ENCODE data around the gene CELSR3.

CELSR3 gene

GRCh38 chr3:48686538-48687219 is 24.0 kb upstream of the CELSR3 start:
- DNase-seq, result peak; percentile 34

- DNase-seq, result peak; percentile 83
Observed at GRCh38 chr3:48685603-48686511, 23.2 kb upstream of the CELSR3 start, which contains the start of gene NCKIPSD. TSS of gene NCKIPSD (minus strand) at chr3:48685915. CDS start at chr3:48685807, 108 bp downstream.

- DNase-seq, result no peak
Observed at GRCh38 chr3:48685293-48685602, 22.6 kb upstream of the CELSR3 start.

GRCh38 chr3:48684480-48685143 is 21.9 kb upstream of the CELSR3 start:
- DNase-seq, result no peak

GRCh38 chr3:48684054-48684349 is 21.3 kb upstream of the CELSR3 start:
- DNase-seq, result no peak

GRCh38 chr3:48682786-48683185 is 20.1 kb upstream of the CELSR3 start:
- DNase-seq, result no peak

- no peak for DNase-seq
Observed at GRCh38 chr3:48681974-48682610, 19.4 kb upstream of the CELSR3 start.

- DNase-seq, result no peak
Observed at GRCh38 chr3:48681541-48681880, 18.8 kb upstream of the CELSR3 start.

- DNase-seq, result no peak
Observed at GRCh38 chr3:48680811-48681540, 18.3 kb upstream of the CELSR3 start.

GRCh38 chr3:48679411-48680391 is 17.0 kb upstream of the CELSR3 start:
- DNase-seq, result no peak

GRCh38 chr3:48678566-48679380 is 16.1 kb upstream of the CELSR3 start:
- DNase-seq, result no peak

GRCh38 chr3:48678056-48678455 is 15.4 kb upstream of the CELSR3 start:
- no peak for DNase-seq

- DNase-seq, result no peak
Observed at GRCh38 chr3:48674505-48674904, 11.8 kb upstream of the CELSR3 start.

- no peak for DNase-seq
Observed at GRCh38 chr3:48672522-48672921, 9.8 kb upstream of the CELSR3 start.

GRCh38 chr3:48664929-48665328 is 2.2 kb upstream of the CELSR3 start:
- DNase-seq, result no peak

GRCh38 chr3:48664313-48664644 is 1.6 kb upstream of the CELSR3 start:
- DNase-seq, result no peak

GRCh38 chr3:48663489-48664312 is 1.0 kb upstream of the CELSR3 start:
- DNase-seq, result peak; percentile 96

GRCh38 chr3:48662145-48662752 is 437 bp downstream of the CELSR3 start:
- DNase-seq, result no peak

GRCh38 chr3:48661501-48662144 is 1.1 kb downstream of the CELSR3 start:
- no peak for DNase-seq

Data from DMS53 (cell line).